Astrocyte (in vitro differentiated cells and primary cell): Measurements from ENCODE around the gene KRT39.

Source experiments
- CTCF ChIP-seq: IDR thresholded peaks from 2 replicates; pipeline ENCODE4 v1.5.1; 2011; ENCODE audit warnings: low read depth, mild to moderate bottlenecking, inconsistent platforms, low read length, moderate library complexity; ENCODE audit not compliant: insufficient read depth
- EZH2 ChIP-seq: IDR thresholded peaks from 2 replicates; pipeline ENCODE4 v1.6.1; 2012; ENCODE audit warnings: mild to moderate bottlenecking, low read length, inconsistent platforms; ENCODE audit not compliant: insufficient read depth

- TF ChIP-seq CTCF, result no peak
- TF ChIP-seq EZH2, result no peak
Observed at GRCh38 chr17:40949418-40949817, 17.3 kb downstream of the KRT39 start.
